Hepatocyte (in vitro differentiated cells): ENCODE results near the gene TAS2R38. TPM values are rescaled to one million over a fixed set of nuclear protein-coding genes. Genes with fewer than 3 reads are reported as not detected.

Source experiments
- DNase-seq: peaks from one replicate; pipeline ENCODE4 v3.0.0-alpha.2; 2016; ENCODE audit warnings: low spot score
- H2AFZ ChIP-seq: fragments of 200-600 bp; sonication (generic); 2 replicates; pipeline ENCODE4 v1.6.0; 2016; ENCODE audit warnings: antibody characterized with exemption, mild to moderate bottlenecking
- H3K27ac ChIP-seq: fragments of 200-600 bp; sonication (generic); 2 replicates; pipeline ENCODE4 v1.5.1; 2016; ENCODE audit warnings: mild to moderate bottlenecking
- H3K27me3 ChIP-seq: fragments of 200-600 bp; sonication (generic); 2 replicates; pipeline ENCODE4 v1.6.1; 2016
- H3K36me3 ChIP-seq: fragments of 200-600 bp; sonication (generic); replicated peaks from 2 replicates; pipeline ENCODE4 v1.5.1; 2016; ENCODE audit warnings: low read depth; ENCODE audit not compliant: insufficient read depth
- H3K4me1 ChIP-seq: fragments of 200-600 bp; sonication (generic); 2 replicates; pipeline ENCODE4 v1.5.1; 2016; ENCODE audit warnings: mild to moderate bottlenecking, moderate library complexity; ENCODE audit not compliant: insufficient read depth
- H3K4me2 ChIP-seq: fragments of 200-600 bp; sonication (generic); 2 replicates; pipeline ENCODE4 v1.6.0; 2016
- H3K4me3 ChIP-seq: fragments of 200-600 bp; sonication (generic); 2 replicates; pipeline ENCODE4 v1.5.1; 2016; ENCODE audit warnings: mild to moderate bottlenecking
- H3K79me2 ChIP-seq: fragments of 200-600 bp; sonication (generic); 2 replicates; pipeline ENCODE4 v1.6.0; 2017; ENCODE audit warnings: mild to moderate bottlenecking
- H3K9me2 ChIP-seq: fragments of 200-600 bp; sonication (generic); replicated peaks from 2 replicates; pipeline ENCODE4 v1.6.0; 2017; ENCODE audit warnings: mild to moderate bottlenecking; ENCODE audit not compliant: insufficient read depth
- H3K9me3 ChIP-seq: fragments of 200-600 bp; sonication (generic); 2 replicates; pipeline ENCODE4 v1.5.1; 2016; ENCODE audit warnings: low read depth, mild to moderate bottlenecking
- H4K20me1 ChIP-seq: fragments of 200-600 bp; sonication (generic); 2 replicates; pipeline ENCODE4 v1.6.0; 2016; ENCODE audit warnings: mild to moderate bottlenecking; ENCODE audit not compliant: insufficient read depth, poor library complexity, severe bottlenecking
- CTCF ChIP-seq: fragments of 200-600 bp; sonication (generic); IDR thresholded peaks from 2 replicates; pipeline ENCODE4 v1.5.1; 2016; ENCODE audit warnings: antibody characterized with exemption, mild to moderate bottlenecking; ENCODE audit not compliant: poor library complexity
- EZH2 ChIP-seq: fragments of 200-600 bp; sonication (generic); IDR thresholded peaks from 2 replicates; pipeline ENCODE4 v1.6.1; 2016; ENCODE audit warnings: antibody characterized with exemption, mild to moderate bottlenecking, borderline replicate concordance
- EZH2phosphoT487 ChIP-seq: fragments of 200-600 bp; sonication (generic); IDR thresholded peaks from one replicate; pipeline ENCODE4 v1.6.1; 2018; ENCODE audit warnings: antibody characterized with exemption, mild to moderate bottlenecking, low read depth, moderate library complexity; ENCODE audit not compliant: unreplicated experiment, severe bottlenecking
- WGBS: methylation state at CpG from one replicate; pipeline ENCODE4 v1.1.6; 2016; ENCODE audit warnings: low lambda C conversion rate; ENCODE audit errors: missing lambda C conversion rate; 5-methylcytosine and 5-hydroxymethylcytosine counted together
- polyA plus RNA-seq: library from polyadenylated mRNA; unstranded; fragments of >200 nt; fragmentation: Nextera tagmentation; extraction: Ambion mirVana; gene quantifications from 2 replicates; pipeline ENCODE4 v1.2.1, GENCODE V29; 2016
- total RNA-seq: library from RNA; depleted of rRNA; stranded (reverse); fragments of >200 nt; gene quantifications from 2 replicates; pipeline ENCODE4 v1.2.3, GENCODE V29; 2014

Gene TAS2R38
- total and polyA plus RNA-seq, 2 experiments from 2014 or later, result not detected

GRCh38 chr7:141976524-141977245 is 3.1 kb upstream of the TAS2R38 start:
- WGBS, result 48% methylated on average over 11 of the region's 11 CpGs
- H3K9me3 ChIP-seq, result no peaks in the 10 kb centered on the region
- H3K4me1 ChIP-seq, result no peaks in the 10 kb centered on the region
- no peaks in the 10 kb centered on the region for H3K27me3 ChIP-seq
- no peak overlapping the region for H3K4me3 ChIP-seq
- DNase-seq, result no peak
- H4K20me1 ChIP-seq, result no peaks in the 10 kb centered on the region
- no peak overlapping the region for H2AFZ ChIP-seq
- peak overlapping the region; percentile 76 for H3K4me2 ChIP-seq
- H3K79me2 ChIP-seq, result no peaks in the 10 kb centered on the region
- no peak for TF ChIP-seq CTCF
- no peak for TF ChIP-seq EZH2
- TF ChIP-seq EZH2phosphoT487, result no peak
- H3K36me3 ChIP-seq, result no peaks in the 10 kb centered on the region
- H3K9me2 ChIP-seq, result no peaks in the 10 kb centered on the region
- H3K27ac ChIP-seq, result no peak overlapping the region

- Histone ChIP-seq H3K9me3 (no peaks in the 10 kb centered on the region), H4K20me1 (no peaks in the 10 kb centered on the region), H3K4me3 (peak overlapping the region; percentile 31), H2AFZ (peak overlapping the region; percentile 70), H3K79me2 (no peaks in the 10 kb centered on the region), H3K36me3 (no peaks in the 10 kb centered on the region), H3K27me3 (no peaks in the 10 kb centered on the region), H3K4me1 (no peaks in the 10 kb centered on the region), H3K9me2 (no peaks in the 10 kb centered on the region), H3K27ac (peak overlapping the region; percentile 23), H3K4me2 (peak overlapping the region; percentile 76)
- WGBS, result 23% methylated on average over 21 of the region's 21 CpGs
- TF ChIP-seq CTCF (peak; percentile 96), EZH2phosphoT487 (no peak)
- peak; percentile 88 for DNase-seq
Observed at GRCh38 chr7:141975806-141976523, 2.4 kb upstream of the TAS2R38 start.

GRCh38 chr7:141974831-141975230 is 1.3 kb upstream of the TAS2R38 start:
- H3K36me3 ChIP-seq, result no peaks in the 10 kb centered on the region
- WGBS, result 36% methylated on average over 2 of the region's 2 CpGs
- no peak overlapping the region for H3K4me2 ChIP-seq
- H3K9me2 ChIP-seq, result no peaks in the 10 kb centered on the region
- H3K4me1 ChIP-seq, result no peaks in the 10 kb centered on the region
- DNase-seq, result peak; percentile 44
- no peak overlapping the region for H3K4me3 ChIP-seq
- no peak overlapping the region for H3K27ac ChIP-seq
- TF ChIP-seq EZH2 (no peak), CTCF (peak; percentile 54)
- H3K79me2 ChIP-seq, result no peaks in the 10 kb centered on the region
- no peaks in the 10 kb centered on the region for H3K9me3 ChIP-seq
- no peaks in the 10 kb centered on the region for H4K20me1 ChIP-seq
- H2AFZ ChIP-seq, result no peak overlapping the region
- H3K27me3 ChIP-seq, result no peaks in the 10 kb centered on the region
